HuH-7.5 (cell line): ENCODE data around the gene TMEM107.
"Not testable (repeated sequence)": the region's sequence is repeated elsewhere in the genome, so short reads cannot be mapped to it uniquely, and the experiment has no call there.

Experiments
- DNase-seq: peaks from one replicate; pipeline ENCODE4 v3.0.0; 2011; ENCODE audit warnings: low spot score

Gene TMEM107

DNA sequence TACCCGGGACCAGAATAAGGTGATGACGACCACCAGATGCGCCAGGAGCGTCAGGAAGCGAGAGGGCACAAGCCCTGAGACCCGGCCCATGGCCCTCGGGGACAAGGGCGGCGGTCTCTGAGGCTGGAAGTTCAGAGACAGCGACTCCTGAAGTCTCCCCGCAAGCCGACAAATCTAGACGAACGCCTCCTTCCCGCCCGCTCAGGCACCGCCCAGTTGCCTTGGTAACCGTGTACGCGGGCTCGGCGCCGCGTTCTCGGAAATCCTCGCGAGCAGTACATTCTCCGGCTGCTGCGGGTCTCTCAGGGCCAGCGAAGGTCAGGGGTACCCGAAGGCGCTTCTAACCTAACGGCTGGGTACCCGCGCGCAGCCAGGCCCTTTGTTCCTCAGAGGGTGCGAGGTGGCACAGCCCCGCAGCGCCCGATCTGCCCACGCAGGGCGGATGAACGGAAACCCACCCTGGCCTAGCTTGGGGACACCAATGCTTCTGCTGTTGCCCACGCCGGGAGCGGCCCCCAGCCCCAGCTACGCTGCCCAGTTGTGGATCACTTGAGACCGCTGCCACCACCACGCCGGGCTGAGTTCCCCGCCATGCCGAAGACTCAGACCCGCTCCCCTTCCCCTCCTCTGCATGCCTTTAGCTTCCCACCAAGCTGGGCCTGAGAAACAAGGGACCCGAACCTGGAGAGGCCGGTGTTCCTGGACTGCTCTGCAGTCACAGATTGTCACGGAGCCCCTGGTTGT is at the start of gene TMEM107:
TSS of gene TMEM107 (minus strand) at position 184 of the 744 bp plus-strand sequence. CDS start at position 90, 94 bp downstream.
- peak; percentile 61 for DNase-seq

DNA sequence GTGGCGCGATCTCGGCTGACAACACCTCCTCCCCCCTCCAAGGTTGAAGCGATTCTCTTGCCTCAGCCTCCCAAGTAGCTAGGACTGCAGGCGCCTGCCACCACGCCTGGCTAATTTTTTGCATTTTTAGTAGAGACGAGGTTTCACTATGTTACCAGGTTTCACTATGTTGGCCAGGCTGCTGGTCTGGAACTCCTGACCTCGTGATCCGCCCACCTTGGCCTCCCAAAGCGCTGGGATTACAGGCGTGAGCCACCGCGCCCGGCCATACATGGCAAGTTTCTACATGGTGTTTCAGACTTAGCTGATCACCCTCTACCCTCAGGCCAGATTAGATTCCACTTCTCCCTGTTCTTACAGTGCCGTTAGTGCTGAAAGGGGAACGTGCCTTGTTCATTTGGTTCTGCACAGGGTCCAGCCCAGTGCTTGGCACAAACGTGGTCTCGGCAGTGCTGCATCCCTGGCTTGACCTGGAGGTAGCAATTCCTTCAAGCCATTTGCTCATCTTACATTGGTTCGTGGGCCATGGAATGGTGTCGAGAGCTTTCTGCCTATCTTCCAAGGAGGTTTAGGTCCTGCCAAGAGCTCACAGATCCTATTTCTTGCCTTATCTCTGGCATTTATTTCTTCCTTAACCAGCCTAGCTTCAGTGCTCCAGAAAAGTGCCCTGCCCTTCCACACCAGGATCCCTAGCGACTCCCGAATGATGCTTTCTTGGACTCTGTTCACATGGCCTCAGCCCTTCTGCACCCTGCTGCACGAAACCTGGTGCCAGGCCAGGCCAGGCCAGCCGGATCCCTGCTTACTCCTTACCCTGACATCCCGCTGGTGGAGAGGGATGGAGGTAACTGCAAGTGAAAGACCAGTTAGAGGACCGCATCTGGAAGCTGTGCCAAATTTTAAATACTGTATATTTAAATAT is 49.0 kb upstream of the TMEM107 start:
- no peak for DNase-seq

DNA sequence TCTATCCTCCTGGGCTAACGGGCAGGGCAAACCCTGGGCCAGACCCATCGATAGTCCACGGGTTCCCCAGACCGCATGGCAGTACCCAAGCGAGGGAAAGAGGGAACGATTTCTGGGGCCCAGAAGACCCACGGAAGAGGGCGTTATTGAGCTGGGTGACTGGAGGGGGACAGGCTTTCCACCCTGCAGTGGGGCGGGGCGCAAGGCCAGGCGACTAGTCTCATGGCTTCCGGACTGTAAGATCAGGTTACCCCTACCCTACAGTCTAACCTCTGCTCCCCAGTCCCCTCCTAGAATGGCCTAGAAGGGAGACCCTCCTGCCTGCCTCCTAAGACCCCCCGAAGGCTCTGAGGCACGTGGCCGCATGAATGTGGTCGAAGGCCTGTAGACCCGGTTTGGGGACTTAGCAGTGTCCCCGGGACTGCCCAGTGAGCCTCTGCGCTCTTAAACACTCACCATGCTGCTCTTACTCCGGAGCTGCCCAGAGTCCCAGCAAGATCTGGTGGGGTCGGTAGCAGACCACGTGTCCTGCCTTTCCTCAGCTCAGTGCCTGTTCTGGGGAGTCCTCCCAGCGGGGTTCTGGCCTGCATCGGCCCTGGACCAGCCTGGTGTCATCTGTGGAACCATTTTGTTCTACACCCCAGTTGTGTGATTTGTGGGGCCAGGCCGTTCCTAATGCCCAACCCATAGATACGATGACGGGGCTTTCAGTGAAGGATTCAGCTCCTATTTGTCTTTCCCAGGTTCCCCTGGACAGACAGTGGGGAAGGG is 47.4 kb upstream of the TMEM107 start:
- no peak for DNase-seq

DNA sequence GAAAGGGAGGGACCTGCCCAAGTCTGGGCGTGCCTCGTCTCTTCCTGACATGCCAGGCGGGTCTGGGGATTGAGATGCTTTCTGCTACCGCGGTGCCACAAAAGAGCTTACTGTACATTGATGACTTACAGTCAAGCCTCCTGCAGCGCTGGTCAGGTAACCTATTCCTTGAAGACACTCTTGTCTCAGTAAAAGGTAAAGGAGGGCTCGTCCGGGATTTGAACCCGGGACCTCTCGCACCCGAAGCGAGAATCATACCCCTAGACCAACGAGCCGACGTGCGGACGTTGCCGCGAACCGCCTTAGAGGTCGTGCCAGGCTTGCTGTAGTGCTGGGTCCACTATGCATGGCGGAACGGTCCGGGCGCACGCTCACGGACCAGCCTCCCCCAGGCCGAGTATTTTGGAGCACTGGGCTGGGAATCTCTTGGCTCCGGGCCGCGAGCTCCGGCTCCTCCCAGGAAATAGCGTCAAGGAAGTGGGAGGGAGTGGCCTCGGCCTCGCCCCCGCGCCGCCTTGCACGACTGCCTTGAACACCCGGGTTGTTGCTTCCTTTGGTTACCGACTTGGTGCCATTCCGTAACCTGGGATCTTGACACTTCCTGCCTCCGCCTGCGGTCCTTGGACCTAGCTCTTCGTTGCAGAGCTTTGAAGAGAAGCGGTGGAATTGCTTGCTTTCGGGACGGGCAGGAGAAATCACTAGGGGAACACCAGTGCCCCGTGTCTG is 46.6 kb upstream of the TMEM107 start:
- no peak for DNase-seq

DNA sequence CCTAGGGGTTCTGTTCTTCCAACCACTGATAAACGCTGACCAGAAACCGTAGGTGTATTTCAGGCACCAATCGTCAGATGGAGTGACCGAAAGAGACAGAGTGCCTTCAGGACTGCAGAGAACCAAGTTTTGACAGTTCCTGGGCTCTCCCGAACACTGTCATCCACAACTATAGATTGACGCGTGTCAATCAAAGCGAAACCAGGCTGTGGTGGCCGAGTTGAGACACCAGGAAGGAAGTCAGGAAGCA is 46.1 kb upstream of the TMEM107 start:
- no peak for DNase-seq

DNA sequence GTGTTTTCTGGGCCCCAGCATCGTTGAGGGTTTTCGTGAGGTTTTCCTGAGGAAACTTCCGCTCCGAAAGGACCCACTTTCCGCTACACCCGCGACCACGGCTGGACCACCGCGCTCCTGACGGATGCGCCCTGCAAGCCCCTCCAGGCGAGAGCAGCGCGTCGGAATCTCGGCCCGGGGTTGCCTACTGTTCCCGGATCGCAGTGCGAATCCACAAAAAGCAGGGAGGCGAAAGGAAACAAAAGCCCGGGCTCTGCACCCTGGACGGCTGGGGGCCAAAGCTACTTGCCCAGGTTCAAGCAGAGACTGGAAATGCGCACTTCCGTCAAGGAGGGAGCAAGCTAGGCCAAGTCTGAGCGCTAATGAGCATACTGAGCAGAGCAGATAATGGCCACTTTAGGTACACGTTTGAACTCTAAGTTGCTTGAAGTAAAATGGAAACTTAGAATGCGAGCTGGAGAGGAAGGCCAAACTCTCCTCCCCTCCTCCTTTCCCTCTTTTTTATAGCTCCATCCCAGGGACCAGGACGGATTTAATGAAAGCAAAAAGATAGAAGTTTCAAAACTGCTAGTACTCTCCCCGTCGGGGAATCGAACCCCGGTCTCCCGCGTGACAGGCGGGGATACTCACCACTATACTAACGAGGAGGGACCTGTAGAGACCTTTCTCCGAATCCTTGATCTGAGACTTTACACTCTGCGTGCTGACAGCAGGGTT is 45.6 kb upstream of the TMEM107 start:
- no peak for DNase-seq

DNA sequence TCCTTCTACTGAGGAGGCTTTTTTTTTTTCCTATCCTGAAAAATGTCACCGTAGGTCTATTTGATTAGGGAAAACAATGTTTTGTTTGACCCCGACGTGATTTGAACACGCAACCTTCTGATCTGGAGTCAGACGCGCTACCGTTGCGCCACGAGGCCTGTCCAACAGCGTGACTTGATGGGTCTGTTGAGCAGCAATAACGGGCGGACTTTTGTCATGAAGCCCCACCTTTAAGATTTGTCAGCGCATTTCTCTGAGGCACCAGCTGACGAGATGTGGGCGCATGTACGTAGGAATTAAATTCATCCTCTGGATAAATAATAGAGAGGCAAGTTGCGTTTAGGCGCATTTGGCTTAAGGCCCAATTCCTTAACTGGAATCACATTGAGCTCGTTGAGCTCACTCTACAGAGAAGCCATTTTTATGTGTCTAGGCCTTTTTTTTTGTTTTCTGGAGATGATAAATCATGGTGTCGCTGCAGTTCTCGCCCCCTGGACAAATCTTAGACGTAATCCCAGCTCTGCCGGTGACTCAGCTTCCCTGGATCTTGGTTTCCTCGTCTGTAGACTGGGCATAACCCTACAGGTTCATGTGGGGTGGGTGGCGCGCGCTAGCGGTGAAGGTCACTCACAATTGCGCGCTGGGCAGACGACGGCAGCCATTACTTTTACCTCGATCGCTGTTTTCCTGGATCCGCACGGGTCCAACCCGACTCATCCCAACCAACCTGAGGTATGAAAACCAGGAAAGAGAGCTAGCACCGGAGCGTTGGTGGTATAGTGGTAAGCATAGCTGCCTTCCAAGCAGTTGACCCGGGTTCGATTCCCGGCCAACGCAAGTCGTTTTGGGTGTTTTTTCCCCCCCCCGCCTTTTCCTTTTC is 44.8 kb upstream of the TMEM107 start:
- peak; percentile 40 for DNase-seq

DNA sequence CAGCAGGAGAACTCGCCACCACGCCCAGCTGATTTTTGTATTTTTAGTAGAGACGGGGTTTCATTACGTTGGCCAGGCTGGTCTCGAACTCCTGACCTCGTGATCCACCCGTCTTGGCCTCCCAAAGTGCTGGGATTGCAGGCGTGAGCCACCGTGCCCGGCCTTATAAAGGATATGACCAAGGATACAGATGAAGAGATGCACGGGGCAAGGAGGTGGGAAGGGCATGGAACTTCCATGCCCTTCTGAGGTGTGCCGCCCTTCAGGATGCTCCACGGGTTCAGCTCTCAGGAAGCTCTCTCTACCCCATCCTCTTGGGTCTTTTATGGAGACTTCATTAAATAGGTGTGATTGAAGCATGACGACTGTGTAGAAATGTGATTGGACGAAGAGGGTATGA is 37.8 kb upstream of the TMEM107 start:
- DNase-seq = not testable (repeated sequence)

DNA sequence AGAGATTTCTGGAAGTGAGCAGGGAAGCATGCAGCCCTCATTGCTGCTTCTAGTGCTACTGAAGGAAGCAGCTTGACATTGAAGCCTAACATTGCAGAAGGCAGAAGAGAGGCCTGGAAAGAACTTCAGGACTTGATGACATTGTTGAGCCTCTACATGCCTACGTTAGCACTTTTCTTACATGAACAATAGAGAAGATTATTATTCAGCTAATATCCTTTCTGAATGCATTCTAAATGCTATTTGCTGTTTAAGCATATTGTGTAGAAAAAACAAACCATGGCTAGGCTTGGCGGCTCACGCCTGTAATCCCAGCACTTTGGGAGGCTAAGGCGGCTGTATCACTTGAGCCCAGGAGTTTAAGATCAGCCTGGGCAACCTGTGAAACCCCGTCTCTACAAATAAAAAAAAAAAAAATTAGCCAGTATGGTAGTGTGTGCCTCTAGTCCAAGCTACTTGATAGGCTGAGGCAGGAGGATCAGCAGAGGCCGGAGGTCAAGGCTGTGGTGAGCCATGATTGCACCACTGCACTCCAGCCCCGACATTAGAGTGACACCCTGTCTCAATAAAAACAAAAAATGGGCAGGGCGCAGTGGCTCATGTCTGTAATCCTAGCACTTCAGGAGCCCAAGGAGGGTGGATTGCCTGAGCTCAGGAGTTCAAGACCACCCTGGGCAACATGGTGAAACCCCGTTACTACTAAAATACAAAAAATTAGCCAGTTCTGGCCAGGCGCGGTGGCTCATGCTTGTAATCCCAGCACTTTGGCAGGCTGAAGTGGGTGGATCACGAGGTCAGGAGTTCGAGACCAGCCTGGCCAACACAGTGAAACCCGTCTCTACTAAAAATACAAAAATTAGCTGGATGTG is 36.4 kb upstream of the TMEM107 start:
- DNase-seq = no peak

DNA sequence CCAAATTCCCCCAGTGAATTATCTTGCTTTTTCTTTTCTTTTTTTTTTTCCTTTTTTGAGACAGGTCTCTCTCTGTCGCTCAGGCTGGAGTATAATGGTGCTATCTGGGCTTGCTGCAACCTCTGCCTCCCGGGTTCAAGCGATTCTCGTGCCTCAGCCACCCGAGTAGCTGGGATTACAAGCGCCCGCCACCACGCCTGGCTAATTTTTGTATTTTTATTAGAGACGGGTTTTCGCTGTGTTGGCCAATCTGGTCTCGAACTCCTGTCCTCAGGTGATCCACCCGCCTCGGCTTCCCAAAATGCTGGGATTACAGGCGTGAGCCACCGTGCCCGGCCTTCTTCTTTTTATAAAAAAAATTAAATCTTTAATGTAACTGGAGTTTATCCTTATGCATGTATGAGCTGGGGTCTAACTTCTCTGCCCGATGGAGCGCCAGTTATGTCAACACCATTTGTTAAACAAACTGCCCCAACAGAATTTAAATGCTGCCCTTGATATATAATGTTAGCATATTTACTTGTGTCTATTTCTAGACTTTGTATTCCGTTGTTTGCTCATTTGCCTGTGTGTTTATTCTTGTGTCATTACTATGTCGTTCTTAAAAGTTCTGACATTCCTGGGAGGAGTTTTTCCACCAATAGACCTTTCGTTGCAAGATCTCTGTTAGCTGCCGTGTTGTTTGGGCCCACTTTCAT is 34.7 kb upstream of the TMEM107 start:
- no peak for DNase-seq

DNA sequence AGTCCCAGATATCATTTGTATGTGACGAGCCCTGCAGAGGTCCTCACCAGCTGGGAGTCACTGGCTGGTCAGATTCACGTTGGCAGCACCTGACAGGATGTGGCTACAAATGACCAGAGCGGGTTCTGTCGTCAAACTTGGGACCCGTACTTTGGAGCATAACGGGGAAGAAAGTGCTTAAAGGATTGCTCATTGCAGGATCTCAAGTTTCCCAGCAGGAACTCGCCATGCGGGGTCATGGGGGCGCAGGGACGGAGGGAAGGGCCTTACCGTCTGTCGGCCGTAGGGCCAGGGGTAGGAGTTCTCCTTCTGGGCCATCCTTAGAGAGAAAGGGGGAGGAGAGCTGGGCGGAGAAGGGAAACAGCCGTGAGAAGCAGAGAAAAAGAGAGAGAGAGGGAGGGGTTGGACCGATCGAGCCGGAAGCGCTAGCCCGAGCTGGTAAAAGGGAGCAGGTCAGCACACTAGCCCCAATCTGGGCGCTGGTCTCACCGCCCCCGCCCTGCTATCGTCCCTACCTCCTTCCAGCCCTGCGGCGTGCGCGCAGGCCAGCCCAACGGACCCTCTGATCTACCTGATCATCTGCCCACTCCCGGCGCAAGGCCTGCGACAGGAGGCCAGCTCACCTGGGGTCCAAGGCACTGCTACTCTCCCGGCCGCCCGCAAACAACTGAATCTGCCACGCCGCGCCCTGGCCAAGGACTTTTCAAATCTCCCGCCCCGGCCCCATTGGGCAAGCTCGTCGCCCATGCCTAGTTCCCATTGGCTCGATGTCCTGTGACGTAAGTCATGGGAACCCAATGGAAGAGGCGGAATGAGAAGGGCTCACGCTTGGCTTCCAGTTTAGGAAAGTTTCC is 34.0 kb upstream of the TMEM107 start, which contains the start of gene AURKB:
TSS of gene AURKB (minus strand) at position 669 of the 854 bp plus-strand sequence. CDS start at position 318, 351 bp downstream.
- DNase-seq = peak; percentile 78

DNA sequence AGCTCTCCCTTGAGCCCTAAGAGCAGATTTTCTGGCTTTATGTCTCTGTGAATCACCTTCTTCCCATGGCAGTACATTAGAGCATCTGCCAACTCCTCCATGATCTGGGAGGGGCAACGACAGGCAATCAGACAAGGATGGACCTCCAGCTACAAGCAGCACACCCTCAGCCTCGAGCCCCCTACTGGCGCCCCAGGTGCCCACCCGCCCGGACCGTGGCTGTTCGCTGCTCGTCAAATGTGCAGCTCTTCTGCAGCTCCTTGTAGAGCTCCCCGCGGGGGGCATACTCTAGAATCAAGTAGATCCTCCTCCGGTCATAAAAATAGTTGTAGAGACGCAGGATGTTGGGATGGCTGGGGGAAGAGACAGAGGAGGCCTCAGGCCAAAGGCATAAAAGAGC is 30.4 kb upstream of the TMEM107 start:
- DNase-seq = no peak

DNA sequence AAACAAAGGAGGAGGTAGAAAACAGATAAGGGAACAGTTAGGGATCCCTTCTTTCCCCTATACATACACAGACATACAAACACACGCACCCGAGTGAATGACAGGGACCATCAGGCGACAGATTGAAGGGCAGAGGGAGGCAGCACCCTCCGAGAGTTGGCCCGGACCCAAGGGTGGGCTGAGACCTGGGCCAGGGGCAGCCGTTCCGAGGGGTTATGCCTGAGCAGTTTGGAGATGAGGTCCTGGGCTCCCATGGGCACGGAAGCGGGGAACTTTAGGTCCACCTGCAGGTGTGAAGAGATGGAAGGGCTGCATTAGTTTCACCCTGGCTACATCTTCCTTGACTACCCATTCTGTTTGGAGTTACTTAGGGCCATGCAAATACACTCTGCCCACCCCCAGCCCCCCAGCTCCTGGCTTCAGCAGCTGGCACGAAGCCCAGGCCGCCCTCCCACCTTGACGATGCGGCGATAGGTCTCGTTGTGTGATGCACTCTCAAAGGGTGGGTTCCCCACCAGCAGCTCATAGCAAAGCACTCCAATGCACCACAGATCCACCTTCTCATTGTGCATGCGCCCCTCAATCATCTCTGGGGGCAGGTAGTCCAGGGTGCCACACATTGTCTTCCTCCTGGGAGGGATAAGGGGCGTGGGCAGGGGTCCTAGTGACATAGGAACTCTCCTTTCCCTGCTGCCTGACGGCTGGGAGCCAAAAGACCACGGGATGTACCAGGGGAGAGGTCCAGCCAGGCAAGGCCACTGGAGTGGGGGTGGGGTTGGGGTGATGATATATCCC is 28.8 kb upstream of the TMEM107 start:
- DNase-seq = no peak

DNA sequence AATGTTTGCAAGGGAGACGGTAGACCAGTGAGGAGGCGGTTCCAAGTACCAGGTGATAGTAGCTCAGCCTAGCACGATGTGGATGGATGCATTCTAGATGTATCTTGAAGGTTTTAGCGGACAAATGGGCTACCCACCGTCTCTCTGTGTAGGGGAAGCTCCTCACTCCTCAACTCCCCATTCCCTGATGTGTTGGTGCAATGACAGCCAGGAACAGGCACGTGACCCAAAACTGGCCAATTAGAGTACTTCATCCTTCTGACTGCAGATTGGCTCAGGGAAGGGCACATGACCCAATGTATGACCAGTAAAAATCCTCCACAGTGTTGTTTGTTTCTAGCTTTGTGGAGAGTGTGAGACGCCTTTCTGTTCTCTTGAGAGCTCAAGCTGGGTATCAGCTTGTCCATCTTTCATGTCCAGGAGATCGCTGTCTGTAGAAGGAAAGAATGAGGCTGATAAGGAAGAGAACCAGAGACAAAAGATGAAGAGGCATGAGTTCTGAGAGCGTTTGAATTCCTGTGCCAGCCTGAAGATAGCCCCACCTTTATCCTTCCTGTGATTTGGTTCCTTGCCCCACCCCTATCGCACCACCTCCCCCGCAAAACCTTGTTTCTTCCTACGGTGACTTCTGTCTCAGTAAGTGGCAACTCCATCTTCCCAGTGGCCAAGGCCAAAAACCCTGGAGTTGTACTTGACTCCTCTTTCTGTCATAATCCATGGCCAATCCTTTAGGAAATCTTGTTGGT is 16.1 kb upstream of the TMEM107 start:
- DNase-seq = peak; percentile 74

DNA sequence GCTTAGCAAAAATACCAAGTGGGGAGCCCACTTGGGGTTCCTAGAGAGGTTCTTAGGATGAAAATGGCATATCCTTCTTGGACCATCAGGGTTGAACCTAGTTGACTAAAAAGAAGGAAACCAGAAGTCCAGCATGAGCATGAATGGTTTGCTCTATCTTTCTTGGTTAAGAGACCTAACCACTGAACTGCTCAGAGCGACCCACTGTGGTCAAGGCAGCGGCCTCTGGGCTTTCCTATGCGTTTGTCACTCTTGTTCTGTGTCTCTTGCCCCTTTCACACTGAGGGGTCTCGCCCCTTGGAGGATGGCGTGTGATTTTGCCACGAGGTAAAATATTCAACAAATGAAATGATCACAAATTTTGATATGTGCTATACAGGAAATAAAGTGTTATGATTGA is 14.3 kb upstream of the TMEM107 start:
- DNase-seq = no peak
